ENCODE measurements around the gene UNCX.
"Not testable (repeated sequence)": the region's sequence is repeated elsewhere in the genome, so short reads cannot be mapped to it uniquely, and the experiment has no call there.

The UNCX gene

DNA sequence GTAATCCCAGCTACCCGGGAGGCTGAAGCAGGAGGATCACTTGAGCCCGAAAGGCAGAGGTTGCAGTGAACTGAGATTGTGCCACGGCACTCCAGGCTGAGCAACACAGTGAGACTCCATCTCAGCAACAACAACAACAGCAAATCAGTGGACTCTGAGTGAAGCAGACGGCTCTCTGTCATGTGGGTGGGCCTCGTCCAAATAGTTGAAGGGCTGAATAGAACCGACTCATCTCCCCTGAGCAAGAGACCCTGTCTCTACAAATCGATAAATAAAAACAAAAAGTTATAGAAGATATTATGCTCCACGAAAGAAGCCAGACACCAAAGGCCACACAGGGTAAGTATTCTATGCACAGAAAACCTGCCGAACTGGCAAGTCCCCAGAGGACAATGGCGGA lies 45.9 kb downstream of the UNCX start:
- DNase-seq (ENCODE audit: low spot score) = no peak

GRCh38 chr7:1279041-1279440 lies 46.4 kb downstream of the UNCX start:
- no peak for DNase-seq (ENCODE audit: low spot score)

- not testable (repeated sequence) for DNase-seq (ENCODE audit: low spot score)
Measured at GRCh38 chr7:1279895-1280294, 47.2 kb downstream of the UNCX start.

DNA sequence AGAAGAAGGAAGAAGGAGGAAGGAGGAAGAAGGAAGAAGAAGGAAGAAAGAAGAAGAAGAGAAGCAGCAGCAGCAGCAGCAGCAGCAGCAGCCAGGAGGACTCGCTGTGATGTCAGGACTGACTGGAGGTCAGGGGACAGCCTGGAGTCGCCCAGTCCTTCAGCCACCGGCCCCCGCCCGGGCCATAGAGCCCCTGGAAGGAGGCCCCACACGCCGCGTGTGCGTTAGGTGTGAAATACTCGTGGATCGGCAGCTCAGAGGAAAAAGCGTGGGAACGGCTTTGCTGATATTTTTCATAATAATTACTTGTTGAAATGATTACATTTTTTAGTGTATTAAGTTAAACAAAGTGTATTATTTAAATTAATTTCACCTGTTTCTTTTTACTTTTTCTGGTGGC lies 48.4 kb downstream of the UNCX start:
- no peak for DNase-seq (ENCODE audit: low spot score)

- no peak for DNase-seq (ENCODE audit: low spot score)
Measured at GRCh38 chr7:1282679-1283078, 50.0 kb downstream of the UNCX start.

DNA sequence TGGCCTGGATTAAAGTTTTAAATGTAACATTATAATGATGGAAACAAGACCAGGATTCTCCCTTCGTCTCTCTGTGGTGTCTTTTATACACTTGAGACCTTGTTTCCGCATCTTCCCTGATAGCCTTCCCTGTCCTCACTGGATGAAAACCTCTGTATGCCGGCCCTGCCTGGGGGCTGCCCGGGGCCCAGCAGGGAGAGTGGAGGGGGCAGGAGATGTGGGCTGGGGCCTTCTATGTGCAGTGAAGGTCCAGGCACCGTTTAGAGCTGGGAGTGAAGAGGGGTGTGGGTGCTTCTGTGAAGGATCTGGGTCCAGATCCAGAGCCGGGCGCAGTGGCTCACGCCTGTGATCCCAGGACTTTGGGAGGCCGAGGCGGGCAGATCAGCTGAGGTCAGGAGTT lies 50.7 kb downstream of the UNCX start:
- DNase-seq (ENCODE audit: low spot score) = no peak

GRCh38 chr7:1283941-1284742 lies 51.5 kb downstream of the UNCX start:
- no peak for DNase-seq (ENCODE audit: low spot score)

DNA sequence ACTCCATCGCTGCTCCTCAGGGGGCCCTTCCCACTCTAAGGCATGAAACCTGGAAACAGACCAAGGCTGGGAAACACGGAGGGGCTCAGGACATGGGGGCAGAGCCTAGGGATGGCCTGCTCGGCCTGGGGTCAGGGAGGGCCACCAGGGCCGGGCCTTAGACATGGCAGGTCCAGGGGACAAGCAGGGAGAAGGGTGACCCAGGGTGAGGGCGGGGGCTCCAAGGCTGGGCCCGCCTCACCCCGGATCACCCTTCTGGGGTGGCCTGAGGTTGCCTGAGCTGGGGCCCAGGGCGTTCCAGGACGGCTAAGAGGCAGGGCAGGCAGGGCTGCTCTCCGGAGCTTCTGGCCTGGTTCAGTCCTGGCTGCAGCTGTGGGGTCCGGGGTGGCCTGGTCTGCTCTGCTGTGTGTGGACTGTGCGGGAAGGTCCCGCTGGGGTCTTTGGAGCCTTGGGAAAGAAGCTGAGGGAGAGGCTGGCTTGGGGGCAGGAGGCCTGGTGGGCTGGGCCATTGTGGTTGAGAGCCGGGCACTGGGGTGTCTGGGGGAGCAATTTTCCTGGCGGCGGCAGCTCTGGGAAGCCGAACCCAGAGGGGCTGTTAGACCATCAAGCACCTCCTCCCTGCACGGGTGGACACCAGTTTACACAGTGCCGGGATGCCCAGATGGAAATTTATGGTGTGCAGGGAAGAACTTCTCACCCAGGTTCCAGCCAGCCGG lies 52.2 kb downstream of the UNCX start:
- DNase-seq (ENCODE audit: low spot score) = no peak

- DNase-seq (ENCODE audit: low spot score) = no peak
Measured at GRCh38 chr7:1285556-1286301, 53.1 kb downstream of the UNCX start.

Measured in CD4-positive, alpha-beta T cell treated with Interleukin-2 at 100 ng/mL for 4 hours (primary cell).